Mesodermal cell (in vitro differentiated cells): ENCODE measurements around the gene BHLHE40.
A peak's percentile ranks its signal among the peaks of the same experiment; 100 is the strongest.

Experiments
- H3K27ac ChIP-seq: 2 replicates; pipeline ENCODE4 v1.7.0; 2013; ENCODE audit warnings: mild to moderate bottlenecking, low read depth, low read length, moderate library complexity; ENCODE audit not compliant: severe bottlenecking
- H3K36me3 ChIP-seq: 2 replicates; pipeline ENCODE4 v1.7.1; 2013; ENCODE audit warnings: mild to moderate bottlenecking, low read length, moderate library complexity; ENCODE audit not compliant: control insufficient read depth, insufficient read depth
- H3K4me1 ChIP-seq: one replicate; pipeline ENCODE4 v1.7.1; 2013; ENCODE audit warnings: mild to moderate bottlenecking, low read length; ENCODE audit not compliant: insufficient read depth, control insufficient read depth, poor library complexity, severe bottlenecking
- H3K4me3 ChIP-seq: 2 replicates; pipeline ENCODE4 v1.7.0; 2013; ENCODE audit warnings: low read length, control low read depth, mild to moderate bottlenecking; ENCODE audit not compliant: insufficient read depth, poor library complexity, severe bottlenecking; ENCODE audit errors: extremely low read depth
- H3K9me3 ChIP-seq: 2 replicates; pipeline ENCODE4 v1.7.1; 2013; ENCODE audit warnings: mild to moderate bottlenecking, low read length, moderate library complexity; ENCODE audit not compliant: control insufficient read depth
- WGBS, 2 experiments: methylation state at CpG; one replicate each; pipeline ENCODE4 v1.1.5; 2013; ENCODE audit warnings: missing lambda C conversion rate in 2 of 2; ENCODE audit not compliant: insufficient coverage in 2 of 2; 5-methylcytosine and 5-hydroxymethylcytosine counted together

Gene BHLHE40

DNA sequence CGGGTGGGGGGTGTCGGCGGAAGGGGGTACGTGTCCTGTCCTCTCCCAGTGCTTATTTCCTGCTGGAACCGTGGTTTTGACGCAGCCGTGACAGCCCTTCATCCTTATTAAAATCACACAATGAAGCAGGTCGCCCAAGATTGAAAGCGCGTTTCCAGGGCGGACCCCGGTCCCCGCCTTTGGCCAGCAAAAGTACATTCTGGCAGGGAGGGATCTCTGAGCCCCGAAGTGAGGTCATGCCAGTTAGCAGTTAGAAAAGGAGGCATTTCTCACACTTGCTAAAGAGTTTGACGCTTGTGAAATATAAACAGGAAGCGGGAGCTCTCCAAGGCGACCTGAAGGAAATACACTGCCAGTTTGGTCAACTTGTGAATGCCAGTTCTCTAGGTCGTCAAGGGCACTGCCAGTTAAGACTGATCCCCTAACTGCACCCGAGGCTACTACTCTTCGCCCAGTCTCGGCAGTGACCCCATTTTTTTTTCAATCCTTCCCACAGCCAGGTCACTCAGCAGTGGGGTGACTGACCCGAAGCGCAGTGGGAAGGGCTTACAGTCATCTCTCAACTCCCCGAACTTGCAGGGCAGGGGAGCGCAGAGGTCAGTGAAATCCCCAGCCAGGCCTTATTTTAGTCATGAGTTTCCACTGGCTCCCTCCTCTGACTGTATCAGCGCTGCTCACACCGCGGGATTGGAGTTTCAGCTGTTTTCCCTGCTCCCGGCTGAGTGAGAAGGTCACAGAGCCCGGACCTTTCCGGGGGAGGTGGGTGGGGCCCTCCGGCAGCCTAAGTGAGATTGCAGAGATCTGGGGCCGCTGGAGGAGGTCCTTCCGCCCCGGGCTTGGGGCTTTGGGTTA, 2.0 kb upstream of the BHLHE40 start:
- WGBS, 2 experiments: 6 to 7% methylated on average over 22 to 34 of the region's 35 CpGs
- peak overlapping the region; percentile 97 for H3K27ac ChIP-seq
- H3K4me1 ChIP-seq: peaks cover 21% of the 10 kb centered on the region
- peak overlapping the region; percentile 60 for H3K4me3 ChIP-seq
- H3K36me3 ChIP-seq: peaks cover 14% of the 10 kb centered on the region
- H3K9me3 ChIP-seq: no peaks in the 10 kb centered on the region

GRCh38 chr3:4977853-4978203, 1.4 kb upstream of the BHLHE40 start:
- Histone ChIP-seq H3K36me3 (peaks cover 20% of the 10 kb centered on the region), H3K27ac (peak overlapping the region; percentile 97), H3K4me3 (peak overlapping the region; percentile 60), H3K4me1 (peaks cover 23% of the 10 kb centered on the region), H3K9me3 (no peaks in the 10 kb centered on the region)
- WGBS, 2 experiments: 0 to 1% methylated on average over 9 to 13 of the region's 13 CpGs

DNA sequence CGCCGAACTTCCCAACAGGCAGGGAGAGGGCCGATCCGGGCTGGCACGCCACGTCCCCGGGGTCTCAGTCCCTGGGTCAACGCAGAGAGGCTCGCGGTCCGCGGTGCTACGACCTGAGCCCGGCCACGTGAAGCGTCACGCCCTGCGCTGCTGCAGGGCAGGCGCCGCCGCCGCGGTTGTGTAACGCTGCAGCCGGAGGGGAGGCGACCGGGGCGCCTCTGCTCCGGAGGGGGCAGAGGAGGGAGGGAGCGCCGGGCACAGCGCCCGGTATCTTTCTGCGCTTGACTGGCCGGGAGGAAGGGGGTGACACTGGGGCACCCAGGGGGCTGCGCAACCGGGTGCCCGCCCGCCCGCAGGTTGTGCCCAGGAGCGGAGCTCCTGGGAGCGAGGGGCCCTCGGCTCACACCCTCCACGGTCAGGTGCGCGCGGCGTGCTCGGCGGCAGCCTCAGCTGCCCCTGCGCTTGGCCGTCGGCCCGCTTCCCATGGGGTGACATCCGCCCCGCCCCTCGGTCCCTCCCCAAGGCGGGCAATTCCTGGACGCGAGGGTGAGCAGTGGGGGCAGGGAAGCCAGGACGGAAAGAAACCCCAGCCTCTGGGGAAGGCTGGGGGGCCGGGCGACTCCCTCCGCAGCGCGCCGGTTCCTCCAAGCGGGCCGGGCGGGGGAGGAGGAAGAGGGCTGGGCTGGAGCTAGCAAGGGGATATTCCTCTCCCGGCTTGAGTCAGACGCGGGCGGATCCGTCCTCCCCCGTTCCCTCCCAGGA, 852 bp upstream of the BHLHE40 start:
- peaks cover 26% of the 10 kb centered on the region for H3K4me1 ChIP-seq
- H3K36me3 ChIP-seq: peaks cover 25% of the 10 kb centered on the region
- H3K9me3 ChIP-seq: no peaks in the 10 kb centered on the region
- H3K4me3 ChIP-seq: peak overlapping the region; percentile 60
- WGBS, 2 experiments: 0 to 1% methylated on average over 44 to 54 of the region's 76 CpGs
- peak overlapping the region; percentile 97 for H3K27ac ChIP-seq

- Histone ChIP-seq H3K4me3 (peak overlapping the region; percentile 93), H3K36me3 (peaks cover 30% of the 10 kb centered on the region), H3K27ac (peak overlapping the region; percentile 97), H3K9me3 (no peaks in the 10 kb centered on the region), H3K4me1 (peaks cover 31% of the 10 kb centered on the region)
- 0% methylated on average over 10 to 12 of the region's 31 CpGs for WGBS, 2 experiments
Measured at GRCh38 chr3:4978966-4979427, 240 bp upstream of the BHLHE40 start.

- 4 to 5% methylated on average over 18 to 29 of the region's 32 CpGs for WGBS, 2 experiments
- H3K27ac ChIP-seq: peak overlapping the region; percentile 83
- H3K4me3 ChIP-seq: peak overlapping the region; percentile 93
- peaks cover 37% of the 10 kb centered on the region for H3K4me1 ChIP-seq
- peaks cover 34% of the 10 kb centered on the region for H3K36me3 ChIP-seq
- no peaks in the 10 kb centered on the region for H3K9me3 ChIP-seq
Measured at GRCh38 chr3:4980229-4981203, 1.3 kb downstream of the BHLHE40 start.

DNA sequence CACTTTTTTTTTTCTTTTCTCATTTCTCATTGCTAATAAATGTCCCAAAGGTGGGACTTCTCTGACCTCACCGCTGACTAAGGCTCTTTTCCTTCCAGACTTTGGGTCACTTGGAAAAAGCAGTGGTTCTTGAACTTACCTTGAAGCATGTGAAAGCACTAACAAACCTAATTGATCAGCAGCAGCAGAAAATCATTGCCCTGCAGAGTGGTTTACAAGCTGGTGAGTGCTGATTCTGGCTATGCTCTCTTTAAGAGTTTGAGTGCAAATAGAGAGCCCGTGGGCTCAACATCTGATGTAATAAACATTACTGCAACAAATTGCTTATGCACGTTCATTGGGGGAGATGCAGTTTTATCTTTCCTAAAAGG, 2.0 kb downstream of the BHLHE40 start:
- Histone ChIP-seq H3K27ac (peak overlapping the region; percentile 55), H3K4me3 (peak overlapping the region; percentile 93), H3K9me3 (no peaks in the 10 kb centered on the region), H3K36me3 (peaks cover 34% of the 10 kb centered on the region), H3K4me1 (peaks cover 41% of the 10 kb centered on the region)
- WGBS, 2 experiments: 57% methylated on average over 1 of the region's 3 CpGs; no CpG with 5 or more reads in 1 of the 2 experiments

DNA sequence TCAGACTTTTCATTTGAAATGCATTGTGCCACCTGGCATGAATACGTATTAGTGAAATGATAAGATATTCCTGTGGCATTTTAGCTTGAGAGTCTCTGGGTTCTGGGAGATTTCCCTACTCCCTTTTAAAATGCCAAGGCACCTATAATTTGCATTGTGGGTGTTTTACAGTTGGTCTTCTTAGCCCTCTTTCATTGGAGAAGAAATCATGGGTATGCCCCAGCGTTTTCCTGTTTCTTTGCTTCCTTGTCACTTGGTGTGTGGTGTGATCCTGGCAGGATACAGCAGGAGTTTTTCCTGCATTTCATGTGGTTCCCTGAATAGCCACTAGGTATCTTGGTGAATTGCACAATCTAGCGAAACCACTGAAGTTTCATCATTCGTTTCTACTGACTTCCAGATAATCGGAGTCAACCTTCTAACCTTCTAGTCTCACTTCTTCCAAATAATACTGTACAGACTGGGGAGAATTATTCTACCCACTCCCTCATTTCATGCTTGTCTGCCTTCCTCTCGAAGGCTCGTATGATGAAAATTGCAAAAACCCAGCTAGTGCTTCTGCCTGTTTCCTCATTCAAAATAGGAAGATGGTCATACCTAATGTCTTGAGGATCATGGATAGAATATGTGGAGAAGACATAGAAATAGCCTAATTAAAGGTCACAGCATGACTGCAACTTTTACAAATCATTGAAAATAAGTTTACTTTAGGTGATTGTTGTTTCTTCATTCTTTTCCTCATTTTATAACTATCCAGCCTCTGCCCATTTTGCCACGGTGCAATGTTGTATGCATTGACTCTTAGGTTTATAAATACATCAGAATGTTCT, 2.6 kb downstream of the BHLHE40 start:
- H3K9me3 ChIP-seq: no peaks in the 10 kb centered on the region
- 56 to 61% methylated on average over 4 to 6 of the region's 8 CpGs for WGBS, 2 experiments
- peaks cover 34% of the 10 kb centered on the region for H3K36me3 ChIP-seq
- H3K4me1 ChIP-seq: peaks cover 35% of the 10 kb centered on the region
- H3K27ac ChIP-seq: peak overlapping the region; percentile 55
- peak overlapping the region; percentile 93 for H3K4me3 ChIP-seq

- Histone ChIP-seq H3K36me3 (peaks cover 34% of the 10 kb centered on the region), H3K9me3 (no peaks in the 10 kb centered on the region), H3K27ac (peak overlapping the region; percentile 83), H3K4me1 (peaks cover 34% of the 10 kb centered on the region), H3K4me3 (peak overlapping the region; percentile 93)
- 86 to 93% methylated on average over 36 of the region's 40 CpGs for WGBS, 2 experiments
Measured at GRCh38 chr3:4982773-4983738, 3.8 kb downstream of the BHLHE40 start.
